Measurements from ENCODE around the gene TBX20. TPM values are rescaled to one million over a fixed set of nuclear protein-coding genes. Genes with fewer than 3 reads are reported as not detected.
"Not testable (repeated sequence)": the region's sequence is repeated elsewhere in the genome, so short reads cannot be mapped to it uniquely, and the experiment has no call there.

TBX20 gene
- total RNA-seq, 1 experiment from 2014 or later, result not detected

GRCh38 chr7:35222445-35222844, 31.5 kb downstream of the TBX20 start:
- DNase-seq (ENCODE audit: low spot score), result not testable (repeated sequence)

- DNase-seq (ENCODE audit: low spot score), result not testable (repeated sequence)
Measured at GRCh38 chr7:35220176-35220575, 33.7 kb downstream of the TBX20 start.

- DNase-seq (ENCODE audit: low spot score), result not testable (repeated sequence)
Measured at GRCh38 chr7:35216033-35216432, 37.9 kb downstream of the TBX20 start.

GRCh38 chr7:35215063-35215462, 38.8 kb downstream of the TBX20 start:
- not testable (repeated sequence) for DNase-seq (ENCODE audit: low spot score)

GRCh38 chr7:35206924-35207323, 47.0 kb downstream of the TBX20 start:
- not testable (repeated sequence) for DNase-seq (ENCODE audit: low spot score)

GRCh38 chr7:35204850-35205249, 49.0 kb downstream of the TBX20 start:
- DNase-seq (ENCODE audit: low spot score), result not testable (repeated sequence)

- not testable (repeated sequence) for DNase-seq (ENCODE audit: low spot score)
Measured at GRCh38 chr7:35204031-35204430, 49.9 kb downstream of the TBX20 start.

- not testable (repeated sequence) for DNase-seq (ENCODE audit: low spot score)
Measured at GRCh38 chr7:35202353-35202752, 51.5 kb downstream of the TBX20 start.

- not testable (repeated sequence) for DNase-seq (ENCODE audit: low spot score)
Measured at GRCh38 chr7:35200170-35200569, 53.7 kb downstream of the TBX20 start.

GRCh38 chr7:35198370-35199140, 55.3 kb downstream of the TBX20 start:
- not testable (repeated sequence) for DNase-seq (ENCODE audit: low spot score)

- DNase-seq (ENCODE audit: low spot score), result not testable (repeated sequence)
Measured at GRCh38 chr7:35191571-35191970, 62.3 kb downstream of the TBX20 start.

GRCh38 chr7:35190146-35190773, 63.6 kb downstream of the TBX20 start:
- DNase-seq (ENCODE audit: low spot score), result not testable (repeated sequence)

GRCh38 chr7:35186751-35187150, 67.1 kb downstream of the TBX20 start:
- not testable (repeated sequence) for DNase-seq (ENCODE audit: low spot score)

- no peak for DNase-seq (ENCODE audit: low spot score)
Measured at GRCh38 chr7:35185908-35186731, 67.8 kb downstream of the TBX20 start.

GRCh38 chr7:35185578-35185907, 68.4 kb downstream of the TBX20 start:
- DNase-seq (ENCODE audit: low spot score), result not testable (repeated sequence)

- not testable (repeated sequence) for DNase-seq (ENCODE audit: low spot score)
Measured at GRCh38 chr7:35184961-35185360, 68.9 kb downstream of the TBX20 start.

- DNase-seq (ENCODE audit: low spot score), result peak; percentile 4
Measured at GRCh38 chr7:35183873-35184503, 69.9 kb downstream of the TBX20 start.

GRCh38 chr7:35180665-35181064, 73.2 kb downstream of the TBX20 start:
- not testable (repeated sequence) for DNase-seq (ENCODE audit: low spot score)

GRCh38 chr7:35173176-35173575, 80.7 kb downstream of the TBX20 start:
- DNase-seq (ENCODE audit: low spot score), result not testable (repeated sequence)

GRCh38 chr7:35172131-35172530, 81.8 kb downstream of the TBX20 start:
- DNase-seq (ENCODE audit: low spot score), result not testable (repeated sequence)

GRCh38 chr7:35167658-35168057, 86.2 kb downstream of the TBX20 start:
- not testable (repeated sequence) for DNase-seq (ENCODE audit: low spot score)

- DNase-seq (ENCODE audit: low spot score), result not testable (repeated sequence)
Measured at GRCh38 chr7:35167158-35167557, 86.7 kb downstream of the TBX20 start.

Data from HT-29 (cell line).